ENCODE results near the gene CTTNBP2NL.
"Not testable (repeated sequence)": the region's sequence is repeated elsewhere in the genome, so short reads cannot be mapped to it uniquely, and the experiment has no call there.

The CTTNBP2NL gene

DNA sequence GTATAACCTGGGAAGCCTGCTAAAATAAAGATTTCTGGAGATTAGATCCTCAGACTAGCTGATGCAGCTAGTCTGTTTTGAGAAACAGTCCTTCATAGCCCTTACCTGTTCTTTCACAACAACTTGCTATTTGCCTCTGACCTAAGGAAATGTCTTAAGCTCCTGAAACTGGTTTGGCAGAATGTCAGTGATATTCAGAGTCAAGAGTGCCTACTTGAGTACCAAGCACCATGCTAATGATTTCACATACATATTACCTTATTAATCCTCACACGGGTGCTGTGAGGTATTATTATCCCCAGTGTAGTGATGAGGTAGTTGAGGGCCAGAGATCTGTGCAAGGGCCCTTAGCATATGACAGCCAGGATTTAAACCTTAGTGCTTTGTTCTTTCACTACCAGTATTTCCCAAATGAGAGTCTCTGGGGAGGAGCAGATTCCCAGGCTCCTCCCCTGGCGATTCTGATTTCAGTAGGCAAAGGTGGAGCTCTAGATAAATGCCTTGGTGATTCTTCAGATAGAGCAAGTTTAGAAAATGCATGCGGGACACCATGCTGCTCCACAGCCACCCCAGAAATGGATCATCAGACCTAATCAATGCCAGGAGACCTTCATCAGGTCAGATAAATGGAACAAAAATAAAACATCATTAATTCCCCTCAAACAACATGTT lies 65.3 kb downstream of the CTTNBP2NL start:
- Histone ChIP-seq H3K27me3 (ENCODE audit: control insufficient read depth, insufficient read depth, low read length) (no peaks in the 10 kb centered on the region), H3K79me2 (no peaks in the 10 kb centered on the region), H3K9ac (no peak overlapping the region), H3K4me2 (ENCODE audit: low read length) (peak overlapping the region; percentile 33), H3K4me3 (ENCODE audit: low read depth, low read length) (no peak overlapping the region), H3K4me1 (peaks cover 4% of the 10 kb centered on the region), H3K27ac (peak overlapping the region; percentile 61), H3K36me3 (ENCODE audit: control insufficient read depth, insufficient read depth, low read length) (no peaks in the 10 kb centered on the region), H2AFZ (peak overlapping the region; percentile 38), H3K9me3 (ENCODE audit: control insufficient read depth, low read length) (no peaks in the 10 kb centered on the region)
- TF ChIP-seq, protein P1, sequence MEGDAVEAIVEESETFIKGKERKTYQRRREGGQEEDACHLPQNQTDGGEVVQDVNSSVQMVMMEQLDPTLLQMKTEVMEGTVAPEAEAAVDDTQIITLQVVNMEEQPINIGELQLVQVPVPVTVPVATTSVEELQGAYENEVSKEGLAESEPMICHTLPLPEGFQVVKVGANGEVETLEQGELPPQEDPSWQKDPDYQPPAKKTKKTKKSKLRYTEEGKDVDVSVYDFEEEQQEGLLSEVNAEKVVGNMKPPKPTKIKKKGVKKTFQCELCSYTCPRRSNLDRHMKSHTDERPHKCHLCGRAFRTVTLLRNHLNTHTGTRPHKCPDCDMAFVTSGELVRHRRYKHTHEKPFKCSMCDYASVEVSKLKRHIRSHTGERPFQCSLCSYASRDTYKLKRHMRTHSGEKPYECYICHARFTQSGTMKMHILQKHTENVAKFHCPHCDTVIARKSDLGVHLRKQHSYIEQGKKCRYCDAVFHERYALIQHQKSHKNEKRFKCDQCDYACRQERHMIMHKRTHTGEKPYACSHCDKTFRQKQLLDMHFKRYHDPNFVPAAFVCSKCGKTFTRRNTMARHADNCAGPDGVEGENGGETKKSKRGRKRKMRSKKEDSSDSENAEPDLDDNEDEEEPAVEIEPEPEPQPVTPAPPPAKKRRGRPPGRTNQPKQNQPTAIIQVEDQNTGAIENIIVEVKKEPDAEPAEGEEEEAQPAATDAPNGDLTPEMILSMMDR (IDR thresholded peaks at IDR 0.05): no peak

DNA sequence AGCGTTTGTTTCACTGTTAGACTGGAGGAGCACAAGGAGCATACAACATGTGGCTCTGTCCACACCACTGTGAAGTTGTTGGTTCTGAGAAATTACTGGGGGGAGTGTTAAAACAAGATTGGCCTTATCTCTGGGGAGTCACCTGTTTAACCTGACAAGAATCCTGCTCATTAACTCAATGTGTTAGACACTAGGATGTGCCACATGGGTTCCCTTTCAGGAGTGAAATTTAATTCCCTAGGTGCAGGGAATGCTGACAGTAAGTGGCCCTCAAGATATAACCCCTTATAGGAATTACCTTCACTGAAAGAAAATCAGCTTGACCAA lies 66.9 kb downstream of the CTTNBP2NL start:
- Histone ChIP-seq H3K9me3 (ENCODE audit: control insufficient read depth, low read length) (no peaks in the 10 kb centered on the region), H3K9ac (no peak overlapping the region), H3K27me3 (ENCODE audit: control insufficient read depth, insufficient read depth, low read length) (no peaks in the 10 kb centered on the region), H2AFZ (no peak overlapping the region), H3K4me3 (ENCODE audit: low read depth, low read length) (no peak overlapping the region), H3K4me1 (peaks cover 4% of the 10 kb centered on the region), H3K4me2 (ENCODE audit: low read length) (no peak overlapping the region), H3K36me3 (ENCODE audit: control insufficient read depth, insufficient read depth, low read length) (no peaks in the 10 kb centered on the region), H3K27ac (no peak overlapping the region), H3K79me2 (no peaks in the 10 kb centered on the region)
- TF ChIP-seq, protein P1 (IDR thresholded peaks at IDR 0.05): no peak

DNA sequence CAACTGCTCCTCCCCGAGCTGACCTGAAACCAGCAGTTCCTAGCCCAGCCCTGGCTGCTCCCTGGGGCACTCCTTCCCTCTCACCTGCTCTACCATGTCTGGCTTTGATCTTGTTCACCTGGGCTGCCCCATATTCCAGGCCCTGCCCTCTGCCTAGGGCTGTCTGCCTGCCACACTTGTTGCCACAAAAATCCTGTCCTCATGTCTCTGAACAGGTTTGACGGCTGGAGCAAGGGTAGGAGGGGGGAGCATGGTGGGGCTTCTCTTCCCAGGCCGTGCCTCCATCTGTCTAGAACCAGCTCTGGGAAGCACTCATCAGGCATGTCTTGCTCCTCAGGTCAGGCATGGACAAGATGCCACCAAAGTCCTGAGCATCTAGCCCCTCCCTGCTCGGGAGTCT lies 68.5 kb downstream of the CTTNBP2NL start:
- no peak overlapping the region for H3K4me2 ChIP-seq (ENCODE audit: low read length)
- TF ChIP-seq, protein P1 (IDR thresholded peaks at IDR 0.05): no peak
- H3K4me3 ChIP-seq (ENCODE audit: low read depth, low read length): no peak overlapping the region
- H3K4me1 ChIP-seq: peaks cover 4% of the 10 kb centered on the region
- H3K9ac ChIP-seq: no peak overlapping the region
- H3K27ac ChIP-seq: no peak overlapping the region
- no peak overlapping the region for H2AFZ ChIP-seq
- H3K79me2 ChIP-seq: no peaks in the 10 kb centered on the region
- H3K9me3 ChIP-seq (ENCODE audit: control insufficient read depth, low read length): no peaks in the 10 kb centered on the region
- no peaks in the 10 kb centered on the region for H3K27me3 ChIP-seq (ENCODE audit: control insufficient read depth, insufficient read depth, low read length)
- H3K36me3 ChIP-seq (ENCODE audit: control insufficient read depth, insufficient read depth, low read length): no peaks in the 10 kb centered on the region

DNA sequence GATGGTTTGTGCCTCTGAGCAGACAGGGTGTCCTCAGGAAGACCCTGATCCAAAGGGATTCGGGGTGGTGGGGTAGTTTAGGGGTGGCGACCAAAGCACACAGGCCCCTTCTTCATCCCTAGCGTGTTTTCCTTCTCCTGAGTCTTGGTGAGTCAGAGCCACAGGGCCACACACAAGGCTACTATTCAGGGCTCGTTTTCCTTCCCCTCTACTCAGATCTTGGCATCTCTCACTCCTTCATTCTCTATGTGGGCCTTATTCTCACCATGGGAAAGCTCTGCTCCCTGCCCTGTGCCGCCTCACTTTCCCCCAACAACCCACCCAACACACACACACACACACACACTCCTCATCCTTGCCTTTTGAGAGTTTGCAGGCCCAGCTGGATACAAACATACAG lies 69.1 kb downstream of the CTTNBP2NL start:
- Histone ChIP-seq H3K36me3 (ENCODE audit: control insufficient read depth, insufficient read depth, low read length) (no peaks in the 10 kb centered on the region), H3K27ac (no peak overlapping the region), H3K4me1 (peaks cover 4% of the 10 kb centered on the region), H3K9ac (no peak overlapping the region), H2AFZ (no peak overlapping the region), H3K4me2 (ENCODE audit: low read length) (no peak overlapping the region), H3K4me3 (ENCODE audit: low read depth, low read length) (no peak overlapping the region), H3K27me3 (ENCODE audit: control insufficient read depth, insufficient read depth, low read length) (no peaks in the 10 kb centered on the region), H3K79me2 (no peaks in the 10 kb centered on the region), H3K9me3 (ENCODE audit: control insufficient read depth, low read length) (no peaks in the 10 kb centered on the region)
- TF ChIP-seq, protein P1 (IDR thresholded peaks at IDR 0.05): no peak

DNA sequence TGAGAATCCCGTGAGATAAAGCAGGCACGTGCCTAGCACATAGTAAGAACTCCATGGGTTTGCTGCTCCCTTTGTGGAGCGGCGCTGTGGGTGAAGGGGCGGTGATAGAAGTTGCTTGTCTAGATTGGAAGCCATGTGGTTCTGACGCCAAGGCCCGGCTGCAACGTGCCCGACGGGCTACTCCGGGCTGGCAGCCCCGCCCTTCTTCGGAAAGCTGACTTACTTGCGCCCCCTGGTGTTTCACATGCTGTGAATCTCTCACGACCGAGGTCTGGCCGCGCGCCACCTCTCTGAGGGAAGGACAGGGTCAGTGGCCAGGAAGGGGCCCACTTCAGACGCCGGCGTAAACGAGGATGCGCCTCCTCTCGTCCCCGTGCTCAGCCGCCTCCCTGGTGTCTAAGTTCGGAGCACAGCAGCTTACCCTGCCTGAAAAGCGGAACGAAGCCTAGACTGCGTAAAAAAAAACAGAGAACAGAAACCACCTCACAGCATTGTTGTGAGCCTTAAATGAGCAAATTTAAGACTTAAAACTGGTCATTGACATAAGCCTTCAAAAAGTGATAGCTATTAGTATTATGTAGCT lies 70.2 kb downstream of the CTTNBP2NL start:
- peak overlapping the region; percentile 5 for H3K27ac ChIP-seq

DNA sequence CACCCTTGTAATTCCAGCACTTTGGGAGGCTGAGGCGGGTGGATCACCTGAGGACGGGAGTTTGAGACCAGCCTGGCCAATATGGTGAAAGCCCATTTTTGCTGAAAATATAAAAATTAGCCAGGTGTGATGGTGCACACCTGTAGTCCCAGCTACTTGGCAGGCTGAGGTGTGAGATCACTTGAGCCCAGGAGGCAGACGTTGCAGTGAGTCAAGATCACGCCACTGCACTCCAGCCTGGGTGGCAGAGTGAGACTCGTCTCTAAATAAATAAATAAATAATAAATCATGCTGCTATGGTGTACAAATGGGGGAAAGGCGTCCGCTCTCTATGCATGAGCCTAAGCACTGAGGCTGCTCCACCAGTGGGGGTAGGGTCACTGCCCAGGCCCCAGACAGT lies 74.3 kb downstream of the CTTNBP2NL start:
- H3K27ac ChIP-seq; H3K27me3 ChIP-seq (ENCODE audit: control insufficient read depth, insufficient read depth, low read length); H3K79me2 ChIP-seq; H3K4me1 ChIP-seq; H3K9ac ChIP-seq; H3K36me3 ChIP-seq (ENCODE audit: control insufficient read depth, insufficient read depth, low read length); H2AFZ ChIP-seq; H3K4me3 ChIP-seq (ENCODE audit: low read depth, low read length); H3K9me3 ChIP-seq (ENCODE audit: control insufficient read depth, low read length); H3K4me2 ChIP-seq (ENCODE audit: low read length): not testable (repeated sequence)

More for the DNA sequence above, 70.2 kb downstream of the CTTNBP2NL start:
- no peaks in the 10 kb centered on the region for H3K27me3 ChIP-seq (ENCODE audit: control insufficient read depth, insufficient read depth, low read length)
- no peaks in the 10 kb centered on the region for H3K9me3 ChIP-seq (ENCODE audit: control insufficient read depth, low read length)
- peak overlapping the region; percentile 62 for H3K4me2 ChIP-seq (ENCODE audit: low read length)
- peak overlapping the region; percentile 85 for H2AFZ ChIP-seq
- peak overlapping the region; percentile 30 for H3K4me3 ChIP-seq (ENCODE audit: low read depth, low read length)
- TF ChIP-seq, protein P1 (IDR thresholded peaks at IDR 0.05): peak; percentile 70
- no peak overlapping the region for H3K9ac ChIP-seq
- peaks cover 4% of the 10 kb centered on the region for H3K4me1 ChIP-seq
- H3K79me2 ChIP-seq: no peaks in the 10 kb centered on the region
- H3K36me3 ChIP-seq (ENCODE audit: control insufficient read depth, insufficient read depth, low read length): no peaks in the 10 kb centered on the region

Measured in parathyroid adenoma (tissue), 2 donors.